ENCODE measurements around the gene BAHCC1.

BAHCC1 gene

GRCh38 chr17:81503619-81504018, 108.4 kb downstream of the BAHCC1 start:
- no peak overlapping the region for H3K4me3 ChIP-seq (ENCODE audit: low read depth, low read length)
- TF ChIP-seq, protein P1, sequence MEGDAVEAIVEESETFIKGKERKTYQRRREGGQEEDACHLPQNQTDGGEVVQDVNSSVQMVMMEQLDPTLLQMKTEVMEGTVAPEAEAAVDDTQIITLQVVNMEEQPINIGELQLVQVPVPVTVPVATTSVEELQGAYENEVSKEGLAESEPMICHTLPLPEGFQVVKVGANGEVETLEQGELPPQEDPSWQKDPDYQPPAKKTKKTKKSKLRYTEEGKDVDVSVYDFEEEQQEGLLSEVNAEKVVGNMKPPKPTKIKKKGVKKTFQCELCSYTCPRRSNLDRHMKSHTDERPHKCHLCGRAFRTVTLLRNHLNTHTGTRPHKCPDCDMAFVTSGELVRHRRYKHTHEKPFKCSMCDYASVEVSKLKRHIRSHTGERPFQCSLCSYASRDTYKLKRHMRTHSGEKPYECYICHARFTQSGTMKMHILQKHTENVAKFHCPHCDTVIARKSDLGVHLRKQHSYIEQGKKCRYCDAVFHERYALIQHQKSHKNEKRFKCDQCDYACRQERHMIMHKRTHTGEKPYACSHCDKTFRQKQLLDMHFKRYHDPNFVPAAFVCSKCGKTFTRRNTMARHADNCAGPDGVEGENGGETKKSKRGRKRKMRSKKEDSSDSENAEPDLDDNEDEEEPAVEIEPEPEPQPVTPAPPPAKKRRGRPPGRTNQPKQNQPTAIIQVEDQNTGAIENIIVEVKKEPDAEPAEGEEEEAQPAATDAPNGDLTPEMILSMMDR (IDR thresholded peaks at IDR 0.05; ENCODE audit: low read depth, low read length) = no peak

DNA sequence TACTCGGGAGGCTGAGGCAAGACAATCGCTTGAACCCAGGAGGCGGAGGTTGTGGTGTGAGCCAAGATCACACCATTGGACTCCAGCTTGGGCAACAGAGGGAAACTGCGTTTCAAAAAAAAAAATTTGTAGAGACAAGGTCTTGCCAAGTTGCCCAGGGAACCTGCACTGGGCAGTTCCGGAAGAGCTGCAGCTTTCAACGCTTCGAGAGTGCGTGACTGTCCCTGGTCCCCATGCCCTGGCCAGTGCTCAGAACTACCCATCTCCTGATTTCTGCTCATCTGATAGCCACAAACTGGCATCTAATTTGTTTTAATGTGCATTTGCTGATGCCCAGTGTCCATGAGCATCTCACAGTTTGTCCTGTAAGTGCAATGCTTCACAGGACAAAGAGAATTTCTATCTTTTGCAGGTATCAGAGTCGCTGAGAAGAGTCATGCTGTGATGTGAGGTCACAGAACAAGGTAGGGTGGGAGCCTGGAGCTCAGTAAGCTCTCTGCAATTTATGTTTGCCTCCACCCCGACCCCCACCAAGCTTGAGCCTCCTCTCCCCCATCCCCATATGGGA, 113.5 kb downstream of the BAHCC1 start:
- TF ChIP-seq, protein P1 (IDR thresholded peaks at IDR 0.05; ENCODE audit: low read depth, low read length) = no peak
- H3K4me3 ChIP-seq (ENCODE audit: low read depth, low read length) = peak overlapping the region; percentile 95

DNA sequence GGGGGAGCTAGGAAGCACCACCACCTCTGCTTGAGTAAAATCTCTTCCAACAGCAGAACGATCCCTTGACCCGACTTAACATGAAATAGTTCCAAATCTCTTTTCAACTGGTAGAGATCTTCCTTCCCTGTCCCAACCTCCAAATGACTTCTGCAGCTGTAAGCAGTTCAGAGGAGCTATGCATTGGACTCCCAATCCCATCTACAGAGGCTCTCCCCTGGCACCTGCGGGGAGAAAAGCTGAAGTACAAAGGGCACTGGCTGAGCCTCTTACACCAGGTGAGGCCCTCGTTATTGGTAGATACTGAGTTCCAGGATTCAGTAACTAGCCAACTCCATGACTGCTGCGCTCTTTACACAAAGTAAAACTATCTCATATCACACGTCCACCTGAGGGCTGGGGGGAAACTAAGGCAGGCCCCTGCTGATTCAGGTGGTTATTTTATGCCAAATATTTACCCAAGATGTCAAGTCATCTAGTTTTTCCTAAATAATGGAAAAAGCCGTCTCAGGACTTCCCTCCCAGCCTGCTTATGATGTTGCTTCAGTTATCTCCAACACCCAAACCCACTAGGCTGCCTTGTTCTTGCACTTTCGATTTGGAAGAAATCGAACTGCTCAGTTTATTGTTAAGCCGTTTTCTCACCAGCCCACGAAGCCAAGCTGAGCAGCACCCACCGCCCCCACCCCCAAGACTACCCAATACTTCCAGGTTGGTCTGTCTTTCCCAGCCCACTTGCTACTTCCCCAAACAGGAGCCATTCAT, 114.1 kb downstream of the BAHCC1 start:
- TF ChIP-seq, protein P1 (IDR thresholded peaks at IDR 0.05; ENCODE audit: low read depth, low read length) = no peak
- H3K4me3 ChIP-seq (ENCODE audit: low read depth, low read length) = peak overlapping the region; percentile 95

GRCh38 chr17:81509972-81510784, 114.9 kb downstream of the BAHCC1 start:
- TF ChIP-seq, protein P1 (IDR thresholded peaks at IDR 0.05; ENCODE audit: low read depth, low read length) = no peak

GRCh38 chr17:81510785-81511553, 115.7 kb downstream of the BAHCC1 start:
- TF ChIP-seq, protein P1 (IDR thresholded peaks at IDR 0.05; ENCODE audit: low read depth, low read length) = no peak
- peak overlapping the region; percentile 95 for H3K4me3 ChIP-seq (ENCODE audit: low read depth, low read length)

More at GRCh38 chr17:81509972-81510784, 114.9 kb downstream of the BAHCC1 start:
- H3K4me3 ChIP-seq (ENCODE audit: low read depth, low read length) = peak overlapping the region; percentile 95

DNA sequence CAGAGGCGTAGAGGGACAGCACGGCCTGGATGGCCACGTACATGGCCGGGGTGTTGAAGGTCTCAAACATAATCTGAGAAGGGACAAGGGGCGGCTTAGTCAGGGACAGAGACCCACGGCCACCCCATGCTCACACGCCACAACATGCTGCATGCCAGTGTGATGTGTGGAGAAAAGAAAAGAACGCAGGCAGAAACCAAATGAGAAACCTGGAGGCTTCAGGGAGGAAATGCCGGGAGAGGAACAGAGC, 116.2 kb downstream of the BAHCC1 start:
- TF ChIP-seq, protein P1 (IDR thresholded peaks at IDR 0.05; ENCODE audit: low read depth, low read length) = no peak
- H3K4me3 ChIP-seq (ENCODE audit: low read depth, low read length) = peak overlapping the region; percentile 95

Data from WI38 (cell line).